SK-N-MC (cell line): ENCODE results near the gene F2.

ENCODE experiments used
- DNase-seq: peaks from one replicate; pipeline ENCODE4 v3.0.0-alpha.2; 2011; ENCODE audit warnings: low read depth, low spot score
- H3K27ac ChIP-seq: fragments of 200-600 bp; sonication (generic); 2 replicates; pipeline ENCODE4 v1.5.1; 2016; ENCODE audit warnings: mixed run types
- H3K36me3 ChIP-seq: fragments of 200-600 bp; sonication (generic); 2 replicates; pipeline ENCODE4 v1.6.1; 2017; ENCODE audit warnings: antibody characterized with exemption, low read length, mixed read lengths; ENCODE audit not compliant: insufficient read depth
- H3K4me3 ChIP-seq: fragments of 200-600 bp; sonication (generic); 2 replicates; pipeline ENCODE4 v1.5.1; 2016
- H3K9ac ChIP-seq: fragments of 200-600 bp; sonication (generic); 2 replicates; pipeline ENCODE4 v1.8.0; 2017; ENCODE audit warnings: mixed run types, mixed read lengths; ENCODE audit not compliant: insufficient read length
- H3K9me3 ChIP-seq: fragments of 200-600 bp; sonication (generic); 2 replicates; pipeline ENCODE4 v1.6.1; 2017; ENCODE audit warnings: low read depth, mild to moderate bottlenecking, antibody characterized with exemption, low read length, moderate library complexity, mixed read lengths
- EZH2 ChIP-seq: fragments of 200-600 bp; sonication (generic); IDR thresholded peaks from one replicate; pipeline ENCODE4 v1.6.1; 2017; ENCODE audit warnings: antibody characterized with exemption
- FOXP2 ChIP-seq: optimal IDR thresholded peaks from 2 replicates; pipeline ENCODE3; 2011; ENCODE audit warnings: mild to moderate bottlenecking, moderate library complexity; ENCODE audit not compliant: insufficient read depth; ENCODE audit errors: extremely low read length, control extremely low read depth
- POLR2AphosphoS5 ChIP-seq: IDR thresholded peaks from 2 replicates; pipeline ENCODE4 v1.6.1; 2012; ENCODE audit warnings: mild to moderate bottlenecking, low read depth, low read length, borderline replicate concordance

The F2 gene

GRCh38 chr11:46738887-46739286 is 19.9 kb downstream of the F2 start:
- Histone ChIP-seq H3K27ac (no peak overlapping the region), H3K36me3 (peaks cover 29% of the 10 kb centered on the region), H3K9me3 (no peaks in the 10 kb centered on the region), H3K4me3 (no peak overlapping the region), H3K9ac (no peak overlapping the region)
- TF ChIP-seq EZH2 (no peak), POLR2AphosphoS5 (no peak), FOXP2 (no peak)
- no peak for DNase-seq

- H3K9ac ChIP-seq = no peak overlapping the region
- no peak for DNase-seq
- no peak overlapping the region for H3K27ac ChIP-seq
- peaks cover 59% of the 10 kb centered on the region for H3K36me3 ChIP-seq
- H3K9me3 ChIP-seq = no peaks in the 10 kb centered on the region
- no peak overlapping the region for H3K4me3 ChIP-seq
- no peak for TF ChIP-seq EZH2
- no peak for TF ChIP-seq POLR2AphosphoS5
- no peak for TF ChIP-seq FOXP2
Measured at GRCh38 chr11:46741600-46742484, 22.8 kb downstream of the F2 start.

- Histone ChIP-seq H3K9ac (no peak overlapping the region), H3K36me3 (peaks cover 71% of the 10 kb centered on the region), H3K4me3 (no peak overlapping the region), H3K9me3 (no peaks in the 10 kb centered on the region), H3K27ac (no peak overlapping the region)
- no peak for TF ChIP-seq POLR2AphosphoS5
- no peak for TF ChIP-seq EZH2
- TF ChIP-seq FOXP2 = no peak
- no peak for DNase-seq
Measured at GRCh38 chr11:46743043-46743442, 24.0 kb downstream of the F2 start.

- H3K27ac ChIP-seq = no peak overlapping the region
- no peak overlapping the region for H3K4me3 ChIP-seq
- H3K36me3 ChIP-seq = peaks cover 77% of the 10 kb centered on the region
- H3K9ac ChIP-seq = no peak overlapping the region
- H3K9me3 ChIP-seq = no peaks in the 10 kb centered on the region
- no peak for DNase-seq
- TF ChIP-seq EZH2 = no peak
- no peak for TF ChIP-seq FOXP2
- no peak for TF ChIP-seq POLR2AphosphoS5
Measured at GRCh38 chr11:46743693-46744339, 24.8 kb downstream of the F2 start.

GRCh38 chr11:46745328-46745727 is 26.3 kb downstream of the F2 start:
- H3K4me3 ChIP-seq = no peak overlapping the region
- no peak overlapping the region for H3K9ac ChIP-seq
- DNase-seq = no peak
- TF ChIP-seq FOXP2 (no peak), EZH2 (no peak), POLR2AphosphoS5 (no peak)
- no peaks in the 10 kb centered on the region for H3K9me3 ChIP-seq
- H3K36me3 ChIP-seq = peaks cover 89% of the 10 kb centered on the region
- H3K27ac ChIP-seq = no peak overlapping the region

- Histone ChIP-seq H3K36me3 (peaks cover 95% of the 10 kb centered on the region), H3K9me3 (no peaks in the 10 kb centered on the region), H3K4me3 (no peak overlapping the region), H3K27ac (no peak overlapping the region), H3K9ac (no peak overlapping the region)
- TF ChIP-seq POLR2AphosphoS5 (no peak), FOXP2 (no peak), EZH2 (no peak)
- DNase-seq = no peak
Measured at GRCh38 chr11:46745995-46746394, 27.0 kb downstream of the F2 start.

GRCh38 chr11:46747150-46747549 is 28.1 kb downstream of the F2 start:
- Histone ChIP-seq H3K27ac (no peak overlapping the region), H3K36me3 (peaks cover 92% of the 10 kb centered on the region)
- DNase-seq = no peak

GRCh38 chr11:46755962-46756361 is 36.9 kb downstream of the F2 start:
- no peak overlapping the region for H3K27ac ChIP-seq
- H3K9me3 ChIP-seq = no peaks in the 10 kb centered on the region
- no peak for DNase-seq
- TF ChIP-seq EZH2 = no peak
- TF ChIP-seq FOXP2 = no peak
- TF ChIP-seq POLR2AphosphoS5 = no peak
- H3K4me3 ChIP-seq = no peak overlapping the region
- no peak overlapping the region for H3K9ac ChIP-seq
- H3K36me3 ChIP-seq = peaks cover 88% of the 10 kb centered on the region

More at GRCh38 chr11:46747150-46747549, 28.1 kb downstream of the F2 start:
- Histone ChIP-seq H3K9me3 (no peaks in the 10 kb centered on the region), H3K9ac (no peak overlapping the region), H3K4me3 (no peak overlapping the region)
- no peak for TF ChIP-seq FOXP2

GRCh38 chr11:46759196-46759595 is 40.2 kb downstream of the F2 start:
- Histone ChIP-seq H3K4me3 (no peak overlapping the region), H3K9ac (no peak overlapping the region), H3K9me3 (no peaks in the 10 kb centered on the region), H3K27ac (no peak overlapping the region), H3K36me3 (peaks cover 92% of the 10 kb centered on the region)
- no peak for DNase-seq
- TF ChIP-seq EZH2 = no peak
- TF ChIP-seq FOXP2 = no peak
- no peak for TF ChIP-seq POLR2AphosphoS5
